ENCODE results near the gene KAT5. TPM values are rescaled to one million over a fixed set of nuclear protein-coding genes. Genes with fewer than 3 reads are reported as not detected.
A peak's percentile ranks its signal among the peaks of the same experiment; 100 is the strongest.
"Not testable (repeated sequence)": the region's sequence is repeated elsewhere in the genome, so short reads cannot be mapped to it uniquely, and the experiment has no call there.

Gene KAT5
- polyA plus RNA-seq (ENCODE audit: insufficient read length in 12 of 12): 10 to 100 TPM in 11 of 12 donors, not detected in 1; 28.8 to 51.0 (median 38.1) TPM
- long read RNA-seq, donor 1, transcript KAT5-202 (13 exons, 2,059 nt): major isoform, 5 of 12 reads
- long read RNA-seq, donor 1, partial matches to known transcripts: 0 of 12 reads
- long read RNA-seq, donor 1, other reads (novel, unspliced or antisense): 0 of 12 reads
- long read RNA-seq, donor 2, partial matches to known transcripts: 0 of 7 reads
- long read RNA-seq, donor 2, other reads (novel, unspliced or antisense): 0 of 7 reads
- long read RNA-seq, donor 3, partial matches to known transcripts: 0 of 3 reads
- long read RNA-seq, donor 3, other reads (novel, unspliced or antisense): 0 of 3 reads
- long read RNA-seq, donor 4, partial matches to known transcripts: 0 of 3 reads
- long read RNA-seq, donor 4, other reads (novel, unspliced or antisense): 0 of 3 reads
- long read RNA-seq, donor 5: 0 reads
- long read RNA-seq, donor 6, partial matches to known transcripts: 0 of 3 reads
- long read RNA-seq, donor 6, other reads (novel, unspliced or antisense): 0 of 3 reads
- long read RNA-seq, donor 7: 0 reads
- long read RNA-seq, donor 8, partial matches to known transcripts: 0 of 9 reads
- long read RNA-seq, donor 8, other reads (novel, unspliced or antisense): 0 of 9 reads
- long read RNA-seq, donor 9, partial matches to known transcripts: 0 of 5 reads
- long read RNA-seq, donor 9, other reads (novel, unspliced or antisense): 0 of 5 reads
- long read RNA-seq, donor 10, partial matches to known transcripts: 0 of 8 reads
- long read RNA-seq, donor 10, other reads (novel, unspliced or antisense): 0 of 8 reads
- long read RNA-seq, donor 11, partial matches to known transcripts: 0 of 4 reads
- long read RNA-seq, donor 11, other reads (novel, unspliced or antisense): 0 of 4 reads

DNA sequence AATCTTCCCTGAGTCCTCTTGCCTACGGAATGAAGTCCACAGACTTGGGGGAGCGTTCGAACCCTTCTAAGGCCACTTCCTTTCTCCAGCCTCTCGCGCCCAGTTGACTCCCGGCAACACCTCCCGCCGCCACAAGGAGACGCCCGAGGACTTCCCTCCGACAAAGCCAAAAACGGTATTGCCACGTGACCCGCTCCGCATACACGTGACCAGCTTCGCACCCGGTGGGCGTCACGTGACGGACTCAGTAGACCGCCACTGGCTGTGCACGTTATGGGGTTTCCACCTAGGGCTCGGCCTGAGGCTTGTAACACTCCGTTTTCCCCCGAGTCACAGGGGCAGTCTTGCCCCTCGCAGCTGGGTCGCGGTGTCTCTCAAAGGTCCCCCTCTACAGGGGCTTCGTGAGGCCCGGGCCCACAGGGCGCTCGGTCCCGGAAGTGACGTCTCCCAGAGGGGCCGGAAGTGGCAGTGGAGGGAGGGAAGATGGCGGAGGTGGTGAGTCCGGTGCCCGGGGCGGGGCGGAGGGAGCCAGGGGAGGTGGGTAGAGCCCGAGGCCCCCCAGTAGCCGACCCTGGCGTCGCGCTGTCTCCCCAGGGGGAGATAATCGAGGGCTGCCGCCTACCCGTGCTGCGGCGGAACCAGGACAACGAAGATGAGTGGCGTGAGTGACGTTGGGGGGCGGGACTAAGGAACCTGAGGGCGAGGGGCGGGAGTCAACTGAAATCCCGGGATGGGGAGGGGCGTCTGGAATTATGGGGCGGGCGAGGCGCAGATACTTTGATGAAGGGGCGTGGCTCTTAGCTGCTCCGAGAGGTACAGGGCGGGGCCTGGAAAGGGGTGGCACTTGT lies at the start of gene KAT5:
KAT5 (plus strand) TSS at position 468 of the 848 bp plus-strand sequence; CDS start at position 484, 16 bp downstream.
- peak; percentile 98 for DNase-seq

- peak; percentile 97 for DNase-seq
These were observed 49.0 kb upstream of the KAT5 start, which contains the start of gene RELA for GRCh38 chr11:65662799-65663638. RELA (minus strand) TSS chr11:65662916; CDS start chr11:65662832, 84 bp downstream.

DNA sequence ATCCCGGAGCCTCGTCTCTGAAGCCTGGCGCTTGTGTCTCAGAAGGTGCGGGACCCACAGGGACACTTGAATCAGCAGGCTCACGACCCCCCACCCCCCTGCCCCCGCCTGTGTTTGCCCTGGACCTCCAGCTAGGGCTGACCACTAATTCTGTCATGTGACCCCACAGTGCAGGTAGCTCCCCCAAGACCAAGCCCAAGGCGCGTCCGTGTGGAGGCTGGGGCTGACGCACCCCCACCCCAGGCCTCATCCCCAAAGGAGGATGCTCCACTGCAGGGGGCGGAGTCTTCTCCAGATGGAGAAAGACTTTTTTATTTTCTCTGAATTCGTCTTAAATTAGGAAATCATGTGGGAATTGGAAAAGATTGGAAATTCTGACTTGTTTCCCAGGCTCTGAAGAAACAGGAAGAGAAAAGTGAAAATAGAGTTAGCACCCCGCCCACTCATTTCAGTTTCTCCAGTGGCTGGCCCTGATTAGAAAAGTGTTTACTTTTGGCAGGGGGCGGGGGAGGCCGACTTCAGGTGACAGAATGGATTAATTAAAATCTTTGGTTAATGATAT lies 48.3 kb upstream of the KAT5 start:
- DNase-seq: peak; percentile 83

DNA sequence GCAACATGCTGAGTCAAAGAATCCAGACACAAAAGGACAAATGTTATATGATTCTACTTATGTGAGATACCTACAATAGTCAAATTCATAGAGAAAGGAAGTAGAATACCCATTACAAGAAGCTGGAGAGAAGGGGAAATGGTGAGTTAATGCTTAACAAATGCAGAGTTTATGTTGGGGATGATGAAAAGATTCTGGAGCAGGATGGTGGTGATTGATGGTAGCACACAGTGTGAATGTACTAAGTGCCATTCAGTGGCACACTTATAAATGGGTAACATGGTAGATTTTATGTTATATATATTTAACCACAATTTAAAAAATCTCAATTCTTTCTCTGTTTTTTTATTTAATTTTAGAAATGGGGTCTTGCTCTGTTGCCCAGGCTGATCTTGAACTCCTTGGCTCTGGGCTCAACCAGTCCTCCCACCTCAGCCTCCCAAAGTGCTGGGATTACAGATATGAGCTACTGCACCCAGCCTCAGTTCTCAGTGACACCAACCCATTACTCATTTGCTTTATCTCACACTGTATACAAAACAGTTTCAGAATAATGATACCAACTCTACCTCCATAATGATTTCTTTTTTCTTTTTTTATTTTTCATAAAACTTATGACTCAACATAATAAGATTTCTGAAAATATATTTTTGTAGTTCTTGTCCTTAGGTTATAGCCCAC lies 39.7 kb upstream of the KAT5 start:
- DNase-seq: no peak

DNA sequence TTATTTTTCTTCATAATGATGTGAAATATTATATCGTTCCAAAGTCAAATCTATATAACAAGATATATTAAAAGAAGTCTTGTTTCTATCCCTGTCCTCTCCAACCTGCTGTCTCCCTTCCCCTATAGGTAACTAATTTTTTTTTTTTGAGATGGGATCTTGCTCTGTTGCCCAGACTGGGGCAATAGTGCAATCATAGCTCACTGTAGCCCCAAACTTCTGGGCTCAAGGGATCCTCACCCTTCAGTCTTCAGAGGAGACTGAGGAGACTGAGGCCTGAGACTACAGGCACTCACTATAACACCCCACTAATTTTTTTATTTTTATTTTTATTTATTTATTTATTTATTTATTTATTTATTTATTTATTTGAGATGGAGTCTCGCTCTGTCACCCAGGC lies 39.1 kb upstream of the KAT5 start:
- DNase-seq: no peak

GRCh38 chr11:65680192-65680743 lies 31.8 kb upstream of the KAT5 start:
- no peak for DNase-seq

GRCh38 chr11:65683480-65683879 lies 28.6 kb upstream of the KAT5 start:
- not testable (repeated sequence) for DNase-seq

GRCh38 chr11:65685981-65686380 lies 26.1 kb upstream of the KAT5 start:
- no peak for DNase-seq

- not testable (repeated sequence) for DNase-seq
These were observed 20.2 kb upstream of the KAT5 start for GRCh38 chr11:65691847-65692246.

GRCh38 chr11:65692367-65692766 lies 19.7 kb upstream of the KAT5 start:
- no peak for DNase-seq

DNA sequence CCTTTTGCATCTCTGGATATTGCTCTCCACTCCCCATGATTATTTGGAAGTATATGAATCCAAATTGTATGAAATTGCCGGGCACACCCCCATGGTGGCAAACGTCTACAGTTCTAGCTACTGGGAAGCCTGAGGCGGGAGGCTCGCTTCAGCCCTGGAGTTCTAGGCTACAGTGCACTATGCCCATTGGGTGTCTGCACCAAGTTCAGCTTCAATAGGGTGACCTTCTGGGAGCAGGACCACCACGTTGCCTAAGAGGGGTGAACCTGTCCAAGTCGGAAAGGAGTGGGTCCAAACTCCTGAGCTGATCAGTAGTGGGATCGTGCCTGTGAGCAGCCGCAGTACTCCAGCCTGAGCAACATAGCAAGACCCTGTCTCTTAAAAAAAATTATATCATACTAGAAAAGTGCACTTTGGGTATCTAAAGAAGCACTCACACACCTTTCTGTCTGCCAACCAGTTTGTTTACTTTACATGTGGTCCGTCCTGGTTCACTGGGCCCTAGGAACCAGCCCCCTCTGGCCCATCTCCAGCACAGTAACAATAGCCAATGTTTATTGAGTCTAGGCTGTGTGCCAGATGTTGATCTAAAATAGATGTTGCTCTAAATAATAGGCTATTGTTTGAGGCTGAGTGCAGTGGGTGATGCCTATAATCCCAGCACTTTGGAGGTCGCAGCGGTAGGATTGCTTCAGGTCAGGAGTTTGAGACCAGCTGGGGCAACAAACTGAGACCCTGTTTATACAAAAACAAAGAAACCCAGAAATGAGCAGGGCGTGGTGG lies 16.4 kb upstream of the KAT5 start:
- no peak for DNase-seq

GRCh38 chr11:65696802-65697552 lies 15.1 kb upstream of the KAT5 start:
- DNase-seq: no peak

GRCh38 chr11:65698205-65698604 lies 13.8 kb upstream of the KAT5 start:
- no peak for DNase-seq

- DNase-seq: no peak
These were observed 12.7 kb upstream of the KAT5 start for GRCh38 chr11:65699306-65699705.

- DNase-seq: no peak
These were observed 11.7 kb upstream of the KAT5 start for GRCh38 chr11:65700399-65700798.

- DNase-seq: no peak
These were observed 10.4 kb upstream of the KAT5 start for GRCh38 chr11:65701686-65702085.

DNA sequence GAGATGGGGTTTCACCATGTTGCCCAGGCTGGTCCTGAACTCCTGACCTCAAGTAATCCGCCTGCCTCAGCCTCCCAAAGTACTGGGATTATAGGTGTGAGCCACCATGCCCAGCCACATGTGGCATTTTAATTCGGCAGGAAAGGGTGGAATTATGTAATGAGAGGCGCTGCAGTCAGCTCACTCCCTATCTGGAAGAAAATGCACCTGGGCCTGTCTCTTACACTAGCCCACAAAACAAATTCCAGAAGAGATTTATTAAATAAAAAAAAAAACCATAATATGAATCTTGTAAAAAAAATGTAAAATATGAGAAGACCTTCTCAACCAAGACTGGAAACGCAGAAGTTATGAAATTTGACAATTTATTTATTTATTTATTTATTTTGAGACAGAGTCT lies 8.2 kb upstream of the KAT5 start:
- no peak for DNase-seq

DNA sequence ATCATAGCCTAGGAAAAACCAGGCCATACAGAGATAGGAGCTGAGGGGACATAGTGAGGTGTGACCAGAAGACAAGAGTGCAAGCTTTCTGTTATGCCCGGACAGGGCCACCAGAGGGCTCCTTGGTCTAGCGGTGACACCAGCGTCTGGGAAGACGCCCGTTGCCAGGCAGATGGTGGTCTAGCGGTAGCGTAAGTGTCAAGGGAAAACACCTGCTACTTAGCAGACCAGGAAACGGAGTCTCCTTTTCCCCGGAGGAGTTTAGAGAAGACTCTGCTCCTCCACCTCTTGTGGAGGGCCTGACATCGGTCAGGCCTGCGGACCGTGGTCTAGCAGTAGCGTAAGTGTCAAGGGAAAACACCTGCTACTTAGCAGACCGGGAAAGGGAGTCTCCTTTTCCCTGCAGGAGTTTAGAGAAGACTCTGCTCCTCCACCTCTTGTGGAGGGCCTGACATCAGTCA lies 5.7 kb upstream of the KAT5 start:
- peak; percentile 56 for DNase-seq
